ENCODE measurements around the gene SH2B3. TPM values are rescaled to one million over a fixed set of nuclear protein-coding genes. Genes with fewer than 3 reads are reported as not detected.

SH2B3 gene
- total RNA-seq, 1 donor from 2014 or later, result 43.7 TPM

GRCh38 chr12:111405149-111405858 is 419 bp upstream of the SH2B3 start:
- DNase-seq (ENCODE audit: missing footprints) (peak; percentile 97), ATAC-seq (peak; percentile 89)
- intact Hi-C loops (cut with DNase I), result loop anchor here (5.0 kb wide), 1 partner anchor 38 kb away; the partner anchor contains the start of gene PHETA1

- ATAC-seq (no peak), DNase-seq (ENCODE audit: missing footprints) (no peak)
- intact Hi-C loops (cut with DNase I), result loop anchor here (5.0 kb wide), 1 partner anchor 39 kb away; the partner anchor contains the start of gene PHETA1
Measured at GRCh38 chr12:111406474-111407376, 1.0 kb downstream of the SH2B3 start.

DNA sequence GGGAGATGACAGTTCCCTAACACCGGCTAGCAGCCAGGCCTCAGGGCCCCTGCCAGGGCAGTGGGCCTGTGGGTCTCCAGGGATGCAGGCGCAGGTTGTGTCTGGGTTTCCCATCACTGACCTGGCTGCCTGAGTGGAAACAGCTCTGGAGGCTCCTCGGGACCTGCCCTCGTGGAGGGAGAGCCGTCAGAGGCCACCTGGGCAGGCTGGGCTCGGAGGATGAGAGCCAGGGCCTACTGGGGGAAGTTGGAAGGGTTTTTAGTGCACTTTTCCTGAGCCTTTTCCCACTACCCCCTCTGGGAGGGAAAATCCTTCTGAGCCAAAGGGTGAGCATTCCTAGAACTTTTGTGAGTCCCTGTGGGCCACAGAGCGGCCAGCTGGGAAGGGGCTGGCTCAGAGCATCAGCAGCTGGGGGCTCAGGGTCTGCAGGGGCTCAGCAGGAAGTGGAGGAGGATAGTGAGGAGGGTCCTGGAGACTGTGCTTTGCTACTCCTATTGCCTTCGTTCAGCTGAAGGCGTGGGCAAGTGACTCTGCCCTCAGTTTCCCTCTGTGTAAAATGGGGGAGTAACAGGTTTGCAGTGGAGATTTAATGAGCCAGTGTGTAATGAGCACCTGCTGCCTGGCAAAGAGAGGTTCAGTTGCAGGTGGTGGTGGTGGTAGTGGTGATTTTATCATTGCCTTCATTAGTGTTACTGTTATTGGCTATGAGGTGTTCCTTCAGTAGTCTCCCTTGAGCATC is 1.8 kb downstream of the SH2B3 start:
- intact Hi-C loops (cut with DNase I), result loop anchor here (5.0 kb wide), 1 partner anchor 40 kb away; the partner anchor contains the start of gene PHETA1
- DNase-seq (ENCODE audit: missing footprints) (no peak), ATAC-seq (no peak)

- intact Hi-C loops (cut with DNase I), result loop anchor here (5.0 kb wide), 1 partner anchor 41 kb away; the partner anchor contains the start of gene PHETA1
Measured at GRCh38 chr12:111408116-111408440, 2.4 kb downstream of the SH2B3 start.

GRCh38 chr12:111408686-111409402 is 3.1 kb downstream of the SH2B3 start:
- DNase-seq (ENCODE audit: missing footprints) (no peak), ATAC-seq (no peak)
- intact Hi-C loops (cut with DNase I), result loop anchor here (5.0 kb wide), 1 partner anchor 42 kb away; the partner anchor contains the start of gene PHETA1

More at GRCh38 chr12:111408116-111408440, 2.4 kb downstream of the SH2B3 start:
- ATAC-seq (no peak), DNase-seq (ENCODE audit: missing footprints) (no peak)

- intact Hi-C loops (cut with DNase I), result loop anchor here (5.0 kb wide), 1 partner anchor 42 kb away; the partner anchor contains the start of gene PHETA1
- ATAC-seq, result no peak
- no peak for DNase-seq (ENCODE audit: missing footprints)
Measured at GRCh38 chr12:111409403-111409779, 3.7 kb downstream of the SH2B3 start.

DNA sequence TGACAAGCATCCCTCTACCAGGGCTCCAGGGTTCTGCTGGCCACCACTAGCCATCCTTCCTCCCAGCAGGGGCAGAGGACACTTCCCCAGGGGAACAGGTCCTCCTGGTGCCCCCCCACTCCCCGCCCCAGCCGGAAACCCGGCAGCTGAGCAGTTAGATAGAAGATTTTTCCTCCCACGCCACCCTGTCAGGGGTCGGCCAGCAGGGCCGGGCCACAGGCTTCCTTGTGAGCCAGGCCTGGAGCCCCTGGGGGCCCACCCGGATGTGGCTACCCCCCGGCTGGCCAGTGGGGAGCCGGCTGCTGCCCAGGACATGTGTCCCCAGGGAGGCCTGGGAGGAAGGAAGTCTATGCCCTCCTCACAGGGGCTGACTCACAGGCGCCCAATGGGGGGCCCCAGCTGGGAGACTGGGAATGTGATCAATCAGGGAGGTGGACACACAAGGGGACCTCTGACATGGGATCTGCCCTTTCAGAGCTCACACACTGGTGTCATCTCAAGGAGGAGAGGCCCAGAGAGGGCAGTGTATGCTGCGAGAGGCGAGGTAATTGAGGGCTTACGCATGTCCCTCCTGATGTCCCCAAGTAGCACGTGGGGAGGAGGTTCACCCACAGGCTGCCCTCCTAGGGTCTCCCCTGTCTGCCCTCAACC is 4.2 kb downstream of the SH2B3 start:
- ATAC-seq, result peak; percentile 6
- intact Hi-C loops (cut with DNase I), result loop anchor here (2.0 to 5.0 kb wide), 3 partner anchors 15 to 187 kb away; partner anchors contain the start of genes ATXN2 and PHETA1

DNA sequence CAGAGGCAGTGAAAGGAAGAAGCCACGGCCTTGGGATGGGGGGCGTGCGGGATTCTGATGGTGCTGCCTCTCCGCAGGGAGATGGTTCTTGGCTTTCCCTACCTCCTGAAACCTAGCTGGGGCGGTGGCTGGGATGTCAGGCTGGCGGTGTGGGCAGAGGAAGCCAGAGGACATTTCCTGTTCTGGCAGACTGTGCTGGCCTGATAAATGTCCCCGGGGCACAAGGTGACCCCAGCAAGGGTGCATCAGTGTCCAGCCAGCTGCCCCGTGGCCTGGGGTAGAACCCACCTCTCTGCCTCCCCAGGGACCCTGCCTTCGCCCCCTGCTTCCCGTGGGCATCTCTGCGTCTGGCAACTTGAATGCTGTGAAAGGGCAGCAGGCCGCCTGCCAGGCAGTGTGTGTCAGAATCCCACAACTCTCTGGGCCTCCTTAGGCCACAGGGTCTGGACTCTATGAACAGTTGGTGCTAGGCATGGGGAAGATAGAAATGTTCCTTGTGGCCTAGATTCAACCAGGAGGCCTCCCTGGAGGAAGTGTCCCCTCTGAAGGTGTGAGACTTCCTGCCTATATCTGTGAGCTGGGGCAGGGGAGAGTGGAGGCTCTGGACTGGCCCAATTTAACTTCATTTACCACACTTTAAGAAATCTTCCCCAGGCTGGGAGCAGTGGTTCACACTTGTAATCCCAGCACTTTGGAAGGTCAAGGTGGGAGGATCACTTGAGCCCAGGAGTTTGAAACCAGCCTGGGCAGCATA is 4.9 kb downstream of the SH2B3 start:
- DNase-seq (ENCODE audit: missing footprints) (no peak), ATAC-seq (no peak)
- intact Hi-C loops (cut with DNase I), result loop anchor here (2.0 to 5.0 kb wide), 2 partner anchors 14 to 187 kb away; partner anchors contain the start of gene ATXN2

More for the DNA sequence above, 4.2 kb downstream of the SH2B3 start:
- DNase-seq (ENCODE audit: missing footprints), result peak; percentile 86

DNA sequence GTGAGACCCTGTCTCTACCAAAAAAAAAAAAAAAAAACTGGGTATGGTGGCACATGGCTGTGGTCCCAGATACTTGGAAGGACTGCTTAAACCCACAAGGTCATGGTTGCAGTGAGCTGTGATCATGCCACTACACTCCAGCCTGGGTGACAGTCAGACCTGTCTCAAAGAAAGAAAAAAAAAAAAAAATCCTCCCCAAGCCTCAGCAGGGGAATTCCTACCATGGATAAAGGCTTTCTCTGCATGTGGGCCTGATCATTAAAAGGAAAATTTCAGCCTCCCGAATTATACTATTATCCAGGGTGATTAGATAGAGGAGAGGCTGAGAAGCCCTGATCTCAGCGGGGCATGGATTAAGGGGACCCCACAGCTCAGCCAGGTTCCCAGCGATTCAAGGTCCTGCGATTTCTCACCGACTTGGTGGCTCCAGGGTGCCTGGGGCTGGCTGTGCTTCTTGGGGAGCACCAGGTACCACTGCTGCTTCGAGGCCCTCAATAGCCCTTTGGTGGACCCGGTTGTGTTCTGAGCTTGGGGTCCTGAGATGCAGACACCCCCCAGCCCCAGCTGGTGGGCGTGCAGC is 5.6 kb downstream of the SH2B3 start:
- DNase-seq (ENCODE audit: missing footprints), result no peak

DNA sequence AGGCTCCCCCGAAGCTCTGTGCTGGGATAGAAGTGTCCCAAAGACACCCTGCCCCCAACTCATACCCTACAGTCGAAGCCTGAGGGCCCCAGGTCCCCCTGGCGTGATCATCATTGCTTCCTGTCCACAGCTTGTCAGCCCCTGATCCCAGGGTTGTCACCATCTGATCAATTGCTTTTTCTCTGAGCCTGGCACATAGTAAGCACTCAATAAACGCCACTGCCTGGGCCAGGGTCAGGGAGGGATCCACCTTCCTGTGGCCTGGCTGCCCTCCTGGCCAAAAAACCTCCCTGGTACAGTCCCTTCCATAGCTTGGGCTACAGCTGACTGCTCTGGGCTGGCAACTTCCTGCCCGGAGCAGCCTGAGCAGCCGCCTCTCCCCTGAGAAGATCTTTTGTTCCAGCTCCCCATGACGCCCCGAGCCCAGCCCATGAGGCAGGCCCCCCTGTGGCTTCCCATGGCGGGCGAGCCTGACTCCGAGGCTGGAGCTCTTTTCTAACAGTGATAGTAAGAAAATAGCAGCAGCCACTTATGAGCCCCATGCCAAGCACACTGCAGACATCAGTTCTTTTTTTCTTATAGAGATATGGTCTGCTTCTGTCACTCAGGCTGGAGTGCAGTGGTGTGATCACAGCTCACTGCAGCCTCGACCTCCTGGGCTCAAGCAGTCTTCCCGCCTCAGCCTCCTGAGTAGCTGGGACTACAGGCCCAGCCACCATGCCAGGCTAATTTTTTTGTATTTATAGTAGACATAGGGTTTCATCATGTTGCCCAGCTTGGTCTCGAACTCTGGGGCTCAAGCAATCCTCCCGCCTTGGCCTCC is 6.5 kb downstream of the SH2B3 start:
- DNase-seq (ENCODE audit: missing footprints), result no peak
- ATAC-seq, result peak; percentile 29
- intact Hi-C loops (cut with DNase I), result loop anchor here (5.0 kb wide), 1 partner anchor 185 kb away; the partner anchor contains the start of gene ATXN2

More for the DNA sequence above, 5.6 kb downstream of the SH2B3 start:
- ATAC-seq, result no peak
- intact Hi-C loops (cut with DNase I), result loop anchor here (2.0 to 5.0 kb wide), 2 partner anchors 14 to 186 kb away; partner anchors contain the start of gene ATXN2

DNA sequence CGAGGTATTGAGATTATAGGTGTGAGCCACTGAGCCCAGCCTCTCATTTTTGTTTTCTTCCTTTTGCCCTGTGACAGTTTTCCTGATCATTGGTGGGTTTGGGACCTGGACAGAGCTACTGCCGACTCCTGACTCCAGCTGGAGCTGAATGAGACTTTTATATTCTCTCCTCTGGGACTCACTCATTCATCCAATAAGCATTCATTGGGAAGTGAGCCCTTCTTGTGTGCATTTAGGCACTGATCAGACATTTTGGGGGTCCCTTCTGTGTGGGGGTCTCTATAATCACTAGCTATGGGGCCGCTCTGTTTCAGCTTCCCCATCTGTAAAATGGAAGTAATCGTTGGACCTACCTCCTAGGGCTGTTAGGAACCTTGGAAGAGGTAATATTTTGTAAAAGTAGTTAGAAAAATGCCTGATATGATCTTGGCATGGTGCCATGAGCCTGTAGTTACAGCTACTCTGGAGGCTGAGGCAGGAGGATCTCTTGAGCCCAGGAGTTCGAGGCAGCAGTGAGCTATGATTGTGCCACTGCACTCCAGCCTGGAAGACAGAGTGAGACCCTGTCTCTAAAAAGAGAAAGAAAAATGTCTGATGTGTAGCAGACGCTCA is 7.2 kb downstream of the SH2B3 start:
- intact Hi-C loops (cut with DNase I), result loop anchor here (5.0 kb wide), 1 partner anchor 184 kb away; the partner anchor contains the start of gene ATXN2
- DNase-seq (ENCODE audit: missing footprints) (no peak), ATAC-seq (no peak)

- intact Hi-C loops (cut with DNase I), result loop anchor here (5.0 kb wide), 1 partner anchor 184 kb away; the partner anchor contains the start of gene ATXN2
- ATAC-seq (peak; percentile 56), DNase-seq (ENCODE audit: missing footprints) (no peak)
Measured at GRCh38 chr12:111413442-111414086, 7.8 kb downstream of the SH2B3 start.

DNA sequence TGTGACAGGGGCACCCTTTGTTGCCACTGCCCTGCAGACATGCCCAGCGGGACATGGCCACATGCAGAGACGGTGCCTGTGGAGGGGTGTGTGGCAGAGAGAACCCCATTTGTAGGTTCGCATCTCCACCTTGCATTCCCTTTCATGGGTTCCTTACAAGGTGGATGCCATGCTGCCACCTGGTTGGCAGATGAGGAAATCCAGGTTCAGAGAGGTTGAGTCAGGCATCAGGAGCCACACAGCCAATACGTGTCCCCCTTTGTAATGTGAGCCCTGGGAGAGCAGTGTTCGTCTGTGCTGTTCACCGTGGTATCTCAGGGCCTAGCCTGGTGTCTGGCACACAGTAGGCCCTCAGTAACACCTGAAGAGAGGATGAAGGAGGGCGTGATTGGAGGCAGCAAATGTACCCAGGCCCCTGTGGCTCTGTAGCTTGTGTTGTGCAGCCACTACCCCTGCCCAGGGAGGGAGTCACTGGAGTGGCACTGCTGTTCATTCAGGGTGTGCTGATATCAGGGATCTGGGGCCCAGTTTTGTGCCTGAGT is 9.1 kb downstream of the SH2B3 start:
- DNase-seq (ENCODE audit: missing footprints) (no peak), ATAC-seq (no peak)
- intact Hi-C loops (cut with DNase I), result loop anchor here (5.0 kb wide), 1 partner anchor 183 kb away; the partner anchor contains the start of gene ATXN2

DNA sequence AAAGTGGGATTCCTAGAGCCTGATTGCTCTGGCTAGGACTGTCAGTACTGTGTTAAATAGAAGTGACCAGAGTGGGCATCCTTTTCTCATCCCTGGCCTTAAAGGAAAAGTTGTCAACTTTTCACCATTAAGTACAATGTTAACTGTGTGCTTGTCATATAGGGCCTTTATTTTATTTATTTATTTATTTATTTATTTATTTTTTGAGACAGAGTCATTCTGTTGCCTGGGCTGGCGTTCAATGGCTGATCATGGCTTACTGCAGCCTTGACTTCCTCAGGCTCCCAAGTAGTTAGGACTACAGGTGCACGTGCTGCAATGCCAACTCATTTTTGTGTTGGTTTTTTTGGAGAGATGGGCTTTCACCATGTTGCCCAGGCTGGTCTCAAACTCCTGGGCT is 11.6 kb downstream of the SH2B3 start:
- no peak for DNase-seq (ENCODE audit: missing footprints)
- intact Hi-C loops (cut with DNase I), result no loop called here
- no peak for ATAC-seq

All from Right ventricle myocardium inferior (tissue), 1 donor.